ENCODE measurements around the gene SIDT1.

SIDT1 gene

GRCh38 chr3:113534365-113534764 lies 2.0 kb downstream of the SIDT1 start:
- ChIA-PET POLR2A (no interaction called here), CTCF (no interaction called here)
- TF ChIP-seq HDGF (IDR thresholded peaks at IDR 0.05; ENCODE audit: borderline replicate concordance), result no peak
- TF ChIP-seq LEF1 (IDR thresholded peaks at IDR 0.05; ENCODE audit: borderline replicate concordance), result no peak
- no peak for TF ChIP-seq PKNOX1 (IDR thresholded peaks at IDR 0.05)
- TF ChIP-seq BHLHE40 (IDR thresholded peaks at IDR 0.05; ENCODE audit: borderline replicate concordance), result no peak
- no peak for TF ChIP-seq FOXA1 (IDR thresholded peaks at IDR 0.05)
- TF ChIP-seq ZNF384 (IDR thresholded peaks at IDR 0.05), result no peak
- TF ChIP-seq FOXK2 (IDR thresholded peaks at IDR 0.05), result no peak
- TF ChIP-seq ARNT (IDR thresholded peaks at IDR 0.05), result no peak
- TF ChIP-seq NFRKB (IDR thresholded peaks at IDR 0.05), result no peak
- no peak for TF ChIP-seq L3MBTL2 (conservative IDR thresholded peaks at IDR 0.05)
- TF ChIP-seq ELF4 (IDR thresholded peaks at IDR 0.05), result no peak
- no peak for TF ChIP-seq TARDBP (IDR thresholded peaks at IDR 0.05)
- TF ChIP-seq CTBP1 (IDR thresholded peaks at IDR 0.05; ENCODE audit: borderline replicate concordance), result no peak
- no peak for TF ChIP-seq FOXM1 (IDR thresholded peaks at IDR 0.05; ENCODE audit: borderline replicate concordance)
- TF ChIP-seq SUZ12 (IDR thresholded peaks at IDR 0.05), result no peak
- no peak for TF ChIP-seq SP1 (IDR thresholded peaks at IDR 0.05)
- DNase-seq (ENCODE audit: extremely low spot score), result no peak

- DNase-seq (ENCODE audit: extremely low spot score), result peak; percentile 26
- CTCF ChIA-PET, result interaction anchor here (0.9 kb wide), 1 partner anchor 20 kb away, joined by 3 read pairs; no protein-coding TSS in a partner anchor
- POLR2A ChIA-PET, result no interaction called here
- TF ChIP-seq L3MBTL2 (conservative IDR thresholded peaks at IDR 0.05) (no peak), CTBP1 (IDR thresholded peaks at IDR 0.05; ENCODE audit: borderline replicate concordance) (no peak), FOXK2 (IDR thresholded peaks at IDR 0.05) (no peak), NFRKB (IDR thresholded peaks at IDR 0.05) (no peak), ELF4 (IDR thresholded peaks at IDR 0.05) (no peak), FOXA1 (IDR thresholded peaks at IDR 0.05) (no peak), FOXM1 (IDR thresholded peaks at IDR 0.05; ENCODE audit: borderline replicate concordance) (no peak), HDGF (IDR thresholded peaks at IDR 0.05; ENCODE audit: borderline replicate concordance) (no peak), BHLHE40 (IDR thresholded peaks at IDR 0.05; ENCODE audit: borderline replicate concordance) (no peak), ZNF384 (IDR thresholded peaks at IDR 0.05) (no peak), LEF1 (IDR thresholded peaks at IDR 0.05; ENCODE audit: borderline replicate concordance) (no peak), ARNT (IDR thresholded peaks at IDR 0.05) (no peak), PKNOX1 (IDR thresholded peaks at IDR 0.05) (no peak), TARDBP (IDR thresholded peaks at IDR 0.05) (no peak), SP1 (IDR thresholded peaks at IDR 0.05) (no peak), SUZ12 (IDR thresholded peaks at IDR 0.05) (no peak)
Measured at GRCh38 chr3:113535898-113536297, 3.5 kb downstream of the SIDT1 start.

GRCh38 chr3:113536627-113537101 lies 4.3 kb downstream of the SIDT1 start:
- no peak for DNase-seq (ENCODE audit: extremely low spot score)
- TF ChIP-seq SP1 (IDR thresholded peaks at IDR 0.05) (no peak), SUZ12 (IDR thresholded peaks at IDR 0.05) (no peak), CTBP1 (IDR thresholded peaks at IDR 0.05; ENCODE audit: borderline replicate concordance) (no peak), HDGF (IDR thresholded peaks at IDR 0.05; ENCODE audit: borderline replicate concordance) (no peak), FOXK2 (IDR thresholded peaks at IDR 0.05) (no peak), LEF1 (IDR thresholded peaks at IDR 0.05; ENCODE audit: borderline replicate concordance) (no peak), ZNF384 (IDR thresholded peaks at IDR 0.05) (no peak), ARNT (IDR thresholded peaks at IDR 0.05) (no peak)
- ChIA-PET POLR2A (interaction anchor here (1.0 kb wide), 1 partner anchor 22 kb away, joined by 3 read pairs; the partner anchor contains the start of gene SPICE1), CTCF (interaction anchor here (0.9 to 1.2 kb wide), 2 partner anchors 21 to 22 kb away, joined by 3 read pairs; partner anchors contain the start of gene SPICE1)

- TF ChIP-seq SP1 (IDR thresholded peaks at IDR 0.05) (no peak), FOXA1 (IDR thresholded peaks at IDR 0.05) (no peak), ELF4 (IDR thresholded peaks at IDR 0.05) (no peak), NFRKB (IDR thresholded peaks at IDR 0.05) (no peak), ZNF384 (IDR thresholded peaks at IDR 0.05) (no peak), FOXK2 (IDR thresholded peaks at IDR 0.05) (no peak), ARNT (IDR thresholded peaks at IDR 0.05) (no peak), L3MBTL2 (conservative IDR thresholded peaks at IDR 0.05) (no peak), CTBP1 (IDR thresholded peaks at IDR 0.05; ENCODE audit: borderline replicate concordance) (no peak), HDGF (IDR thresholded peaks at IDR 0.05; ENCODE audit: borderline replicate concordance) (no peak), FOXM1 (IDR thresholded peaks at IDR 0.05; ENCODE audit: borderline replicate concordance) (no peak)
- CTCF ChIA-PET, result interaction anchor here (1.2 kb wide), 1 partner anchor 23 kb away, joined by 3 read pairs; the partner anchor contains the start of gene SPICE1
- no peak for DNase-seq (ENCODE audit: extremely low spot score)
- POLR2A ChIA-PET, result interaction anchor here (1.0 kb wide), 1 partner anchor 22 kb away, joined by 3 read pairs; the partner anchor contains the start of gene SPICE1
Measured at GRCh38 chr3:113537155-113537554, 4.8 kb downstream of the SIDT1 start.

GRCh38 chr3:113541519-113541918 lies 9.2 kb downstream of the SIDT1 start:
- no peak for DNase-seq (ENCODE audit: extremely low spot score)
- TF ChIP-seq L3MBTL2 (conservative IDR thresholded peaks at IDR 0.05) (no peak), ELF4 (IDR thresholded peaks at IDR 0.05) (peak; percentile 25; the same call in 1 of the 2 replicates)
- ChIA-PET CTCF (no interaction called here), POLR2A (no interaction called here)

- TF ChIP-seq PKNOX1 (IDR thresholded peaks at IDR 0.05) (no peak), ZNF384 (IDR thresholded peaks at IDR 0.05) (no peak), ELF4 (IDR thresholded peaks at IDR 0.05) (no peak)
- ChIA-PET CTCF (interaction anchor here (0.7 kb wide), 1 partner anchor 864 kb away, joined by 3 read pairs; no protein-coding TSS in a partner anchor), POLR2A (no interaction called here)
- DNase-seq (ENCODE audit: extremely low spot score), result no peak
Measured at GRCh38 chr3:113545594-113545993, 13.2 kb downstream of the SIDT1 start.
